Vagina (tissue), 2 donors: Measurements from ENCODE around the gene FGFR3.

Experiments used
- CTCF ChIP-seq, 3 experiments: fragments of 450-650 bp in 2 of 3; fragments of 200-600 bp in 1 of 3; sonication (generic) in 1 of 3; IDR thresholded peaks; one replicate each; pipeline ENCODE4 v1.5.1; 2017 to 2019; ENCODE audit warnings: antibody characterized with exemption in 3 of 3, mild to moderate bottlenecking in 2 of 3, moderate library complexity in 2 of 3
- POLR2A ChIP-seq, 2 donors: fragments of 450-650 bp; IDR thresholded peaks; one replicate each; pipeline ENCODE4 v1.6.1; 2017; ENCODE audit warnings: antibody characterized with exemption in 2 of 2, mild to moderate bottlenecking in 2 of 2, moderate library complexity in 2 of 2
- POLR2AphosphoS5 ChIP-seq, 2 donors: sonication (generic); formaldehyde crosslinking; IDR thresholded peaks; one replicate each; pipeline ENCODE4 v1.9.0; 2017; ENCODE audit warnings: antibody characterized with exemption in 2 of 2, mild to moderate bottlenecking in 2 of 2, low read depth in 1 of 2; ENCODE audit not compliant: insufficient read depth in 1 of 2

GRCh38 chr4:1764670-1765069 is 28.4 kb upstream of the FGFR3 start:
- TF ChIP-seq POLR2AphosphoS5 (IDR thresholded peaks at IDR 0.05; ENCODE audit: insufficient read depth in 1 of 2, low read depth in 1 of 2), result no peak
- no peak for TF ChIP-seq POLR2A (IDR thresholded peaks at IDR 0.05)
- TF ChIP-seq CTCF (IDR thresholded peaks at IDR 0.05), result no peak
